GM21737 (cell line): ENCODE results near the gene TMEM184B.
A peak's percentile ranks its signal among the peaks of the same experiment; 100 is the strongest.

Experiments used
- ATAC-seq: cut with Tn5 transposase; IDR thresholded peaks from one replicate; pipeline ENCODE4 v1.9.1; 2021; ENCODE audit warnings: mild to moderate bottlenecking, moderate library complexity; ENCODE audit not compliant: unreplicated experiment

TMEM184B gene

GRCh38 chr22:38282397-38282796 lies 9.6 kb upstream of the TMEM184B start:
- ATAC-seq = no peak

- ATAC-seq = no peak
Measured at GRCh38 chr22:38276166-38276565, 3.4 kb upstream of the TMEM184B start.

GRCh38 chr22:38273135-38273826 lies 471 bp upstream of the TMEM184B start:
- ATAC-seq = no peak

- no peak for ATAC-seq
Measured at GRCh38 chr22:38271927-38272372, 860 bp downstream of the TMEM184B start.

- no peak for ATAC-seq
Measured at GRCh38 chr22:38271101-38271500, 1.7 kb downstream of the TMEM184B start.

- ATAC-seq = no peak
Measured at GRCh38 chr22:38270091-38270992, 2.5 kb downstream of the TMEM184B start.

- ATAC-seq = no peak
Measured at GRCh38 chr22:38269466-38269865, 3.3 kb downstream of the TMEM184B start.

- ATAC-seq = no peak
Measured at GRCh38 chr22:38267086-38267485, 5.7 kb downstream of the TMEM184B start.

- no peak for ATAC-seq
Measured at GRCh38 chr22:38266120-38266519, 6.7 kb downstream of the TMEM184B start.

- no peak for ATAC-seq
Measured at GRCh38 chr22:38264322-38264843, 8.4 kb downstream of the TMEM184B start.

GRCh38 chr22:38262051-38262795 lies 10.6 kb downstream of the TMEM184B start:
- no peak for ATAC-seq

GRCh38 chr22:38260761-38261681 lies 11.8 kb downstream of the TMEM184B start:
- peak; percentile 16 for ATAC-seq

- ATAC-seq = no peak
Measured at GRCh38 chr22:38259370-38259769, 13.4 kb downstream of the TMEM184B start.

GRCh38 chr22:38258895-38259294 lies 13.9 kb downstream of the TMEM184B start:
- no peak for ATAC-seq

- no peak for ATAC-seq
Measured at GRCh38 chr22:38257650-38258250, 15.1 kb downstream of the TMEM184B start.

- no peak for ATAC-seq
Measured at GRCh38 chr22:38257181-38257580, 15.6 kb downstream of the TMEM184B start.

- ATAC-seq = no peak
Measured at GRCh38 chr22:38255697-38256096, 17.1 kb downstream of the TMEM184B start.

GRCh38 chr22:38251341-38251692 lies 21.5 kb downstream of the TMEM184B start:
- no peak for ATAC-seq

GRCh38 chr22:38250643-38251340 lies 22.0 kb downstream of the TMEM184B start:
- ATAC-seq = no peak
